Measurements from ENCODE around the gene LAPTM5. TPM values are rescaled to one million over a fixed set of nuclear protein-coding genes. Genes with fewer than 3 reads are reported as not detected.
A peak's percentile ranks its signal among the peaks of the same experiment; 100 is the strongest.

LAPTM5 gene
- total RNA-seq, 1 experiment from 2014 or later = 0.30 TPM

DNA sequence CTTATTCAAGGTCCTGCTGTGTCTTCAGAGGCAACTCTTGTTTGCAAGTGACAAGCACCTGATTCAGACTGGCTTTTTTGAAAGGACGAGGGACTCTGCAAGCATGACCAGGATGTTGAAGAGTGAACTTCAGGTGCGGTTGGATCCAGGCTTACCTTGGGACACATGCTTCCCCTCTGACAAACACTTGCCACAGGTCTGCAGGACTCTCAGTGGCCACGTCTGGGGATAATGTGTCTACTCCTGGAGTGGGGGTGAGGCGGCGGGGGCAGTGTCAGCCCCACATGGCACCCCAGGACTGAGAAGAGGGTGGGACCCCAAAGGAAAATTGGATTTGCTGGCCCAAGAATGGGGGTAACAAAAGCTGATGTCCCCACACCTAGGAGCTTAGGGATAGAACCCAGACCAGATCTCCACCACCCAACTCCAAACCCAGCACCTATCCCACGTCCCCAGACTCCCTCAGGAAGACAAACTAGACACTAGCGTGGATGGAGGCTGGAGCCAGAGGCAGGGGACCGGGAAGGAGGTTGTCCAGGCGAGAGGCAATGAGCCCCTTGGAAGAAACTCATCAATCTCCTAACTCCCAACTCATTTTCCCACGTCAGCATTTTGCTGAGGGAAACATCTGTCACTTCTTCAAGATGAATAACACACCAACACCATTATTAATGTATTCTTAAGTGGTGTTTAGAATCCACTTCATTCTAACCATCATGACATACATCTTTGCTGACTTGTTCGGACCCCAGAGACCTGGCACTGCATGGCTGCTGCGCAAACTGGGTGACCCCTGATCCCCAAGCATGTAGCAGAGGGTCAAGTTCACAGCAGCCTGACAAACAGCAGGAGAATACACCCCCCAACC, 32.0 kb upstream of the LAPTM5 start:
- Histone ChIP-seq H3K4me3 (no peak overlapping the region), H3K9me3 (no peaks in the 10 kb centered on the region), H3K36me3 (no peaks in the 10 kb centered on the region), H3K27me3 (no peaks in the 10 kb centered on the region)
- no peak for DNase-seq

DNA sequence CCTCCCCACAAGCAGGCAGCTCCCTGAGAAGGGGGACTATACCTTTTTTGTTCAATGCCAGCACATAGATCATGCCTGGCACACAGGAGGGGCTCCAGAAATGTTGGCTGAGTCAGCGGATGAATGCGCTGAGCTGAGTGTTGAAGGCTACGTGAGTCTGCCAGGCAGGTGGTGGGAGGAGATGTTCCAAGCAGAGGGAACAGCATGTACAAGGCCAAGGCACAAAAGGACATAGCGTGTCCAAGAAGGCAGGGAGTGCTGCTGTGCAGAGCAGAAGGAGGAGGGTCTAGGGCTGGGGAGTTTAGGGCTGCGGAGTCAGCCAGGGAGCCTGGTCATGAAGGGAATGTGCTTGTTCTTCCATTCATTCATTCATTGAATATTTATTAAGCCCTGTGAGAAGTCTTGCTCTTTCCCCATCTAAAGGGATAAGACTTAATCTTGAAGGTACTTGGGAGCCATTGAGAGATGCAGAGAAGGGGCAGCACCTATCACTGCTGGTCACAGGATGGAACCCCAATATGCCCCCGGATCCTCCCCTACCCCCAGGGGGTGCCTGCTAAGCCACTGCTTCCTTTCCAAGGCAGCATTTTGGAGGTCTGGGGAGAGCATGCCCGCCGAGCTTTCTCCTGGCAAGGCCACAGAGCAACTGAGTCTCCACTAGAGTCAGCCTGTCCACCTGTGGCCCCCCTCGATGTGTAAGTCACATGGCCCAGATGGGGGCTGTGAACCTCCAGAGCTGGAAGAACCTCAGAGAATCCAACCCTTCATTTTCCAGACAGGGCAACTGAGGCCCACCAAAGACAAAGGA, 31.2 kb upstream of the LAPTM5 start:
- H3K9me3 ChIP-seq = no peaks in the 10 kb centered on the region
- DNase-seq = no peak
- H3K4me3 ChIP-seq = no peak overlapping the region
- H3K27me3 ChIP-seq = no peaks in the 10 kb centered on the region
- no peaks in the 10 kb centered on the region for H3K36me3 ChIP-seq

DNA sequence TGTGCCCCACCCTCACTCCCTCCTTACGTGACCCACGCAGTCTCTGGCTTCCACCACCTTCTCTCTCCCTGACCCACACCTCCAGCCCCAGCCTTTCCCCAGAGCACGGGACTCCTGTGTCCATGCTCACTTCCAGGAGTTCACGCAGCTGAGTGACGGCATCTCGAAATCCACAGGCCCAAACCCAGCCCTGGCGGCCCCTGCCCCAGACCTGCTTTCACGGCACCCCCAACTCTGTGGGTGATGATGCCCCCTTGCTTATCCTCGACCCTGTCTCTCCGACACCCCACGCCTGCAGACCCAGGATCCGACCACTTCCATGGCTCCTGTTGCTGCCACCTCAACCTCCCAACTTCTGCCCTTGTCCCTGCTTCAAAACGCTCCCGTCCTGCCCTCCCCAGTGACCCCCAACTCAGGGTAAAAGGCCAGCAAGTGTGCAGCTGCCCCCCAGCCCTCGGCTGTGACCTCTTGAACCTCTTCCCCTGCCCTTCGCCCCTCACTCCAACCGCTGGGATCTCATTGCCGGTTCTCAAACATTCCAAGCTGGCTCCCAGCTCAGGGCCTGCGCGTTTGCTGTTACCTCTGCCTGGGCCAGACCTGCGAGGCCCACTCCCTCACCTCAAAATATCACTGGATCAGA, 30.4 kb upstream of the LAPTM5 start:
- H3K36me3 ChIP-seq = no peaks in the 10 kb centered on the region
- no peaks in the 10 kb centered on the region for H3K9me3 ChIP-seq
- H3K27me3 ChIP-seq = no peaks in the 10 kb centered on the region
- DNase-seq = no peak
- no peak overlapping the region for H3K4me3 ChIP-seq

DNA sequence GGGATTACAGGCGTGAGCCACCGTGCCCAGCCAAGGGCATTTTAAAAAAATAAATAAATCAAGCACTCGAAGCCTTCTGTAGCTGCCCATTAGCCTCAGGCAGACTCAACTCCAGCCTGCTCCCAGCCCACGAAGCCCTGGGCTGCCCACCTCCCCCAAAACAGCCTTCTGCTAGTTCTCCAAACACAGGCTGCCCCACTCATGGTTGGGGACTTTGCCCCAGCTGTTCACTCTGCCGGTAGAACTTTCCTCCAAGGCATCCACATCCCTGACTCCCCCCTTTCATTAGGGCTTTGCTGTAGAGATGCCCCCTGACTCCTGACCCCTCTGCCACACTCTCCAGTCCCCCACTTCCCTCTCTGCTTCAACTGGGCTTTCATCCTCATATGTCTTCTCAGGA, 29.7 kb upstream of the LAPTM5 start:
- Histone ChIP-seq H3K9me3 (no peaks in the 10 kb centered on the region), H3K4me3 (no peak overlapping the region), H3K27me3 (no peaks in the 10 kb centered on the region), H3K36me3 (no peaks in the 10 kb centered on the region)
- DNase-seq = no peak

DNA sequence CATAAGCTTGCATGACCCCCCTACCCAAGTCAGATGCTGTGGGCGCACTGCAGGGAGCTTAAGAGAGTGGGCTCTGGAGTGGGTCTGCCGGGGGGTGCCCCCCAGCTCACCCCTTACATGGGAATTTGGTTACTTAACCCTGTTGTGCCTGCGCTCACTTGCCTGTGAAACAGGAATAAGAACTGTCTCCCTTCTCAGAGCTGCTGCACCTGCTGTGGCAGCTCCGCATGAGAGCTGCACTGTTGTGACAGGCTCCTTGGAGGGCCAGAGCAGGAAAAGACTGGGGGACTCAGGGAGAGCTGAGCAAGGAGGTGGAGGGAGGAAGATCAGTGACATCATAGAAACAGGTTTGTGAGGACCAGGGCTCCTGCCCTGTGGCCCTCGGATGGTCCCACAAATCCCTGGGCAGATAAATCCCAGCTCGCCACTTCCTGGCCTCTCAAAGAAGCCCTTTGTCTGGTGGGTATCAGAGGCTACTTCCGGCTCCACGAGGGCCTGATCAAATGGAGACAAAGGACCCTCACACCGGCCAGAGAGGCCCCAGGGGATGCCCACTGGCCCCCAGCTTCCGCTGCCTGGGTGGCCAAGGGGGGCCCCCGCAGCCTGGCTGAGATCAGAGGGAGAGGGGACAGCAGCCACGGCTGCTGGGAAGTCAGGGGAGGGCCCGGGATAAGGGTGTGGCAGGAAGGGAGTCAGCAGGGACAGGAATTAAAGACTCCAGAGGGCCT, 28.9 kb upstream of the LAPTM5 start:
- DNase-seq = no peak
- Histone ChIP-seq H3K9me3 (no peaks in the 10 kb centered on the region), H3K27me3 (no peaks in the 10 kb centered on the region), H3K36me3 (no peaks in the 10 kb centered on the region), H3K4me3 (no peak overlapping the region)

DNA sequence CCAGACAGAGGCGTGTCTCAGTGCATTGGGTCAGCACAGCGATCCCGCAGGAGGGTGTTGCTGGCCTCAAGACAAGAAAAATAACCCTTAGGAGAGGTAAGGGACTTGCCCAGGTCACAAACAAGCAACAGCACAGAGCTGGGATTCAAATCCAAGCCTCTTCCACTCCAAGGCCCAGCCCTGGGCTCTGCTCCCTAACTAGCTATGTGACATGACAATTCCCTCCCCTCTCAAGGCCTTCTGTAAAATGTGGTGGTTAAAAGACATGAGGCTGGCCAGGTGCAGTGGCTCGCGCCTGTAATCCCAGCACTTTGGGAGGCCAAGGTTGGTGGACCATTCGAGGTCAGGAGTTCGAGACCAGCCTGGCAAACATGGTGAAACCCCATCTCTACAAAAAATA, 28.1 kb upstream of the LAPTM5 start:
- no peaks in the 10 kb centered on the region for H3K36me3 ChIP-seq
- no peak for DNase-seq
- no peak overlapping the region for H3K4me3 ChIP-seq
- no peaks in the 10 kb centered on the region for H3K27me3 ChIP-seq
- H3K9me3 ChIP-seq = no peaks in the 10 kb centered on the region

DNA sequence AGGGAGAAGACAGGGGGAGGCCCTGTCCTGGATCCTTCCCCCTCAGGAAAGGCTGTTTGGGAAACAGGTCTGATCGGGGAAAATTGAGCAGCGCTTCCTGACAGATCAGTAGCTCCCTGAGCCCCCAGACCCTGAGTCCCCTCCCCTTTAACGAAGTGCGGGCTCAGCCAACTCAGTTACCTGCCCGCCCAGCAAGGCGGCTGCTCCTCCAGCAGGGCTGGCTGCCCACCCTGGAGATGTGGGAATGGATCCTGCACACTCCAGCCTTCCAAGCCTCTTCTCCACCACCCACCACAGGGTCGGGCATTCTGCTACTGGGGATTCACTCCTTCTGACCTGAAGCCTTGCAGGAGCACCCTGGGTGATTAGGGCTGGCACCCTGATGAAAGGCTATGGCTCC, 27.6 kb upstream of the LAPTM5 start:
- Histone ChIP-seq H3K27me3 (no peaks in the 10 kb centered on the region), H3K9me3 (no peaks in the 10 kb centered on the region), H3K36me3 (no peaks in the 10 kb centered on the region), H3K4me3 (no peak overlapping the region)
- no peak for DNase-seq

DNA sequence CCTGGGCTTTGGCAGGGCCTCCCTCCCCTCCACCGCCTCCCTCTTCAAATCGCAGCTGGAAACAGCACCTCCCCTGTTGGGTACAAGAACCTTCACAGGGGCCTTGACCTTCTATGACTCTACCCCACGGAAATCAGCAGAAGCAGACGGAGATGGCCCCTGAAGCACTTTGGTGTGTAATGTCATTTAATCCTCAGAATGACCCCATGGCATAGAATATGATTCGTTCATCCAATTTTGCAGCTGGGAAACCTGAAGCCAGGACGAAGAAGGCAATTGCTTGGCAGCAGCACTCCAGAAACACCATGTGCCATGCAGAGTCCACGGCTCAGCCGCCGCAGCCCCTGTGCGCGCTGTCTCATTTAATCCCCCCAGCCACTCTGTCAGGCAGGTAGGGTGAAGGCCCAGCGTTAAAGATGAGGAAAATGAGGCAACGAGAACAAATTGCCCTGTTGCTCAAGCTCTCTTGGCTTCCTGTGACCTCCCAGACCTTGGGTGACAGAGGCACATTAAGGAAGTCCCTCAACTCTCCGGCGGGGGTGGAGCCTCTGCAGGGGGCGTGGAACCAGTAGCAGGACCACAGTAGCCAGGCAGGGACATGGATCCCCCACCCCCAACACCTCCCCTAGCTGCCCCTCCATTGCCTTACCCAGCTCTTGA, 25.8 kb upstream of the LAPTM5 start:
- no peaks in the 10 kb centered on the region for H3K9me3 ChIP-seq
- H3K36me3 ChIP-seq = no peaks in the 10 kb centered on the region
- no peaks in the 10 kb centered on the region for H3K27me3 ChIP-seq
- no peak for DNase-seq
- H3K4me3 ChIP-seq = no peak overlapping the region

DNA sequence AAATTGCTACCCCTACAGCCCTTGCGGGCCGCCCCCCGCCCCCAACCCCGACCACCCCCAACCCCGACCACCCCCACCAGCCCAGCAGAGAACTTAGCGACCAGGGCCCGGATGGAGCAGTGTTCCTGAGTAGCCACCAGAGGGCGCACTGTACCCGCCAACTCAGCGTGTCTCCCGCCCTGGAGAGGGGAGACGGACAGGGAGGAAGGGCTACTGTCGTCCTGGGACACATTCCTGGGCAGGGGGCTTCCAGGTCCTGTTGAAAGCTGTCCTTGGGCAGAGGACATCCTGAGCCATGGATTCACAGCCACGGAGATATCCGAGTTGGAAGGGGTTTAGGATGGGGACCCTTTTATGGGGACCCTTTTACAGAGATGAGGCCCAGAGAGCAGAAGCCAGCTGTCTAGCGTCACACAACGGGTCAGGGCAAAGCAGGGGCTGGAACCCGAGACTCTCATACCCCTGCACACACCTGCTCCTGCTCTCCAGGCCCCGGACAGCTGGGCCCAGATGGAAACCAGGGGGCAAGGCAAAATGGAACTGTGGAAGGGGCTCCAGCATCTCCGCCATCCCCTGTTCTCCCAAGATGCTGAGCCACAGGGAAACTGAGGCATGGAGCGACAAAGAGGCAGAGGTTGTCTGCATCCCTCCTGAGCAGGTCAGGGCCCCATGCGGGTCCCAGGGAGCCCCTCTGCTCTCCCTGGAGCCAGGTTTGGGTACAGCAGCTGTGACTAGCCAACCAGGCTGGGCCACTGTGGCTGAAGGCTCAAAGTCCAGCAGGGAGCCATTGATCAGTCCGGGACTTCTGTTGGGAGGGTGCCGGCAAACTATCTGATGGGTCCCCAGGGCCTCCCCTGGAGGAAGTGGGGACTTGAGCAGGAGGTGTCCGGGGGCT, 25.0 kb upstream of the LAPTM5 start:
- peak; percentile 62 for DNase-seq
- H3K9me3 ChIP-seq = no peaks in the 10 kb centered on the region
- H3K4me3 ChIP-seq = no peak overlapping the region

DNA sequence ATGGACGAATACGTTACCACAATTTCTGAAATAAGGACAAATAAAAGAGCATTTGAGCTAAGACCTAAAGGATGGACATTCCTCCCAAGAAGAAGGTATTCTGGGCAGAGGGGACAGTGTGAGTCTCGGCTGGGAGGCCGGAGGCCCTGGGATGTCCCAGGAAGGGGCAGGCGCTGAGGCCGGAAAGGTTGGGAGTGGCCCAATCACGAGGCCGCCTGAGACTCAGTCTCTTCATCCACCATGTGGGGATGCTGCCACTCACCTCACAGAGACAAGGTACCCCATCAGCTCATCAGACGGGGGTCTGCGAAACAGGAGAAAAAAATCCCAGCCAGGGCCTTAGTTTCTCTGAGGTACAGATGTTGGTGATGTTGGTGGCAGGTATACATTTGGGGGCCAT, 24.3 kb upstream of the LAPTM5 start:
- Histone ChIP-seq H3K27me3 (no peaks in the 10 kb centered on the region), H3K9me3 (no peaks in the 10 kb centered on the region), H3K36me3 (no peaks in the 10 kb centered on the region), H3K4me3 (no peak overlapping the region)
- no peak for DNase-seq

More for the DNA sequence above, 25.0 kb upstream of the LAPTM5 start:
- Histone ChIP-seq H3K27me3 (no peaks in the 10 kb centered on the region), H3K36me3 (no peaks in the 10 kb centered on the region)

DNA sequence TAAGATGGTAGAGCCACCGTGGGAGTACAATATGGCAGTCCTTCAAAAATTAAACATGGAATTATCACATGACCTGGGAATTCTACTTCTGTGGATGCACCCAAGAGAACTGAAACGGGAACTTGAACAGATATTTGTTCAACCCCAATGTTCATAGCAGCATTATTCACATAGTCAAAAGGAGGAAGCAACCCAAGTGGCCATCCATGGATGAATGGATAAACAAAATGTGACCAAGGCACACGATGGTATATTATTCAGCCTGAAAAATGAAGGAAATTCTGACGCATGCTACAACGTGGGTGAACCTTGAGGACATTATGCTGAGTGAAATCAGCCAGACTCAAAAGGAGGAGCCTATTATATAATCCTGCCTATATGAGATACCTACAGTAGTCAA, 22.8 kb upstream of the LAPTM5 start:
- no peak for DNase-seq
- no peaks in the 10 kb centered on the region for H3K27me3 ChIP-seq
- H3K4me3 ChIP-seq = no peak overlapping the region
- no peaks in the 10 kb centered on the region for H3K36me3 ChIP-seq
- no peaks in the 10 kb centered on the region for H3K9me3 ChIP-seq

DNA sequence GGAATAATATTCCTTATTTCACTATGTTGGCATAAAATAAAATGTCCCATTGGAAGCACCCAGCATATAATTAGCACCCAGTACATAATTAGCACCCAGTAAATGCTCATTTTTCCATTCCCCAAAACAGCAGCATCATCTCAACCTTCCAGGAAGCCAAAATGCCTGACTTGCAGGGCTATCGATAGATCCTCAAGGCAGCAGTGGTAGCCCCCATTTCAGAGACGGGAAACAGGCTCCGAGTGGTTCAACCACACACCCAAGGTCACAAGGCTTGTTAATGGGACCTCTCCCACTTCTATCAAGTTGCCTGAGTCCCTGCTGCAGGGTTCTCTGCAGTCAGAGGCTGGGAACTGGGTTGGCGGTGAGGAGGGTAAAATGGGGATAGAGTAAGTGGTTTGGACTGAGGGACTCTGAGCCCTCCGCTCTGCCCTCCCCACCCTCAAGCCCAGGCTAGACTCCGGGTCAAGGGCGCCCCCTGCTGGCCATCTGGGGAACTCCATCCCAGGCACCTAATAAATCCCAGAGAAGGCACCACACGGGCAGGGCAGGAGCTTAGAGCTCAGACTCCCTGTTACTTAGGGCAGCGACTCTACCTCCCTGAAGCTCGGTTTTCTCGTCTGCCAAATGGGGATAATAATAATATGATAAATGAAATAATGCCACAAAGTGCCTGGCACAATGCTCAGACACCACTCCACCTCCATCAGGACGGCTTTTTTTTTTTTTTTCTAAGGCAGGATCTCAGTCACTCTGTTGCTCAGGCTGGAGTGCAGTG, 21.9 kb upstream of the LAPTM5 start:
- H3K9me3 ChIP-seq = no peaks in the 10 kb centered on the region
- no peak overlapping the region for H3K4me3 ChIP-seq
- H3K36me3 ChIP-seq = no peaks in the 10 kb centered on the region
- no peaks in the 10 kb centered on the region for H3K27me3 ChIP-seq
- DNase-seq = peak; percentile 62

DNA sequence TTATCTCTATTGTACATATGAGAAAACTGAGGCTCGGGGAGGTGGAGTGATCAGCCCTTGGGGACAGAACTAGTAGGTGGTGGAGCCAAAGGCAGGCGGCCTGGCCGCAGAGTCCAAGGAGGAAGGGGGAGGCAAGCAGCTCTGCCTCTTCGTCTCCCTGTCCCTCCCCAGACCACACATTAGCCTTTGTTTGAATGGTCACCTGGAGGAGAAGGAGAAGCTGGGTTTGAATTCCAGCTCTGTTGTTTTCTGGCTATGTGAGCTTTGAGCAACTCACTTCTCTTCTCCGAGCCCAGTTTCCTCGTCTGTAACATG, 21.4 kb upstream of the LAPTM5 start:
- no peak for DNase-seq
- Histone ChIP-seq H3K4me3 (no peak overlapping the region), H3K36me3 (no peaks in the 10 kb centered on the region), H3K9me3 (no peaks in the 10 kb centered on the region), H3K27me3 (no peaks in the 10 kb centered on the region)

DNA sequence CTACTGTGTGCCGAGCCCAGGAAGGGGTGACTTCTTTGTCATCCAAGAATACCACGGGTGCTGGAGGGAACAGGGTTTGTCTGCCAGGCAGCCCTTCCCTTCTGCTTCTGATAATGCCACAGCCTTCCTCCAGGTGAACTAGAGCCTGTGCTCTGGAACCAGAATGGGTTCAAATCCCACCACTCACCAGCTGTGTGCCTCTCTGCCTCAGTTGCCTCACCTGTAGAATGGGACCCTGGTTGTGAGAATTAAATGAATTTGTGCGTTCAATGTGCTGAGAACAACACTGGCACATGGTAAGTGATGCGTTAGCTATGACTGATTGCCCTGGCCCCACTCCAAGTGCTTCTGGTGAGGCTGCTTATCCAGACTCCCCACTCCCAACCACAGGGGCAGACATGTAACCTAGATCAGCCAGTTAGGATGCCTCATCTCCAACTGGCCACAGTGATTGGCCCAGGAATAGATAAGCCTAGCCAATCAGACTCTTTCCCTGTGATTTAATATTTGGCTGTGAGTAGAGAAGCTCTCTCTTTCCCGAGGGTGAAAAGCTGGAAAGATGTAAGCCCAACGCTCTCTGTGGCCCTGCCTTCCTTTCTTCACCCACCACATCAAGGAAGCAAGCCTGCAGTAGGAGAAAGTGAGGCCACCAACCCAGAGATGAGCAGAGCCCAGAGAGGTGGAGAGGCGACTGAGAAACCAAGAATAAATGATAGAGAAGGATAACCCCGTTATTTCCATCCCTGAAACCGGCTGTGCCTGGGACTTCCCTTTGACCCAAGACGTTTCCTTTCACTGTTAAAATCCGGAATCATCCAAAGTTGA, 20.8 kb upstream of the LAPTM5 start:
- peak; percentile 93 for DNase-seq
- H3K36me3 ChIP-seq = no peaks in the 10 kb centered on the region
- no peak overlapping the region for H3K4me3 ChIP-seq
- no peaks in the 10 kb centered on the region for H3K9me3 ChIP-seq
- no peaks in the 10 kb centered on the region for H3K27me3 ChIP-seq
